Measurements from ENCODE around the gene CUTA.
A peak's percentile ranks its signal among the peaks of the same experiment; 100 is the strongest.

Gene CUTA

DNA sequence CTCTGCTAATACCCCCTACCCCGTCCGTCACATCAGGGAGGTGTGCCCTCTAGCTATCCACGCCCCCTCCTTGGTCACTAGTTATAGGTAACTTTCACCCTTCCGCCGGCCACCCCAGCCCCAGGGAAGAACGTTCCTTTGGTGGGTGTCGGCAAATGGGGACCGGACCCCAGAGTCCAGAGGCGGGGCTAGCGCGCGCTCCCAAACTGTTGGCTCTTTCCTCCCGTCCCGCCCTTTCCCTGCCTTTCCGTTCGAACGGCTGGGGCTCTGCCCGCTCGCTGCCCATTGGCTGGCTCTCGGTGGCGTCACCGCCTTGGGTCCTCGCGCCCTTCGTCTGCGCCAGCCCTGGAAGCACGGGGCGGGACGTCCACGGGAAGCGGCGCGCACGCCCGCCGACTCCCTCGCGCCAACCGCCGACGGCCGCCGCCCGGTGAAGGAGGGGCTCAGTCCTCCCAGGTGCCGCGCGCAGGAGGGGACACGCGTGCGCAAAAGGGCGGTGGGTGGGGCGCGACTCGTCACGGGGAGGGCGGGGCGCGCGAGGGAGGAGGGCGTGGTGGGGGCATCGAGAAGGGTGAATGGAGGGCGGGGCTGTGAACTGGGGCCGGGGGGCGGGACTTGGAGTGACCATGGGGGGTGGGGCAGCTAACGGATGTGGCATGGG, 7.7 kb downstream of the CUTA start (continued):
- TF ChIP-seq, protein P1, sequence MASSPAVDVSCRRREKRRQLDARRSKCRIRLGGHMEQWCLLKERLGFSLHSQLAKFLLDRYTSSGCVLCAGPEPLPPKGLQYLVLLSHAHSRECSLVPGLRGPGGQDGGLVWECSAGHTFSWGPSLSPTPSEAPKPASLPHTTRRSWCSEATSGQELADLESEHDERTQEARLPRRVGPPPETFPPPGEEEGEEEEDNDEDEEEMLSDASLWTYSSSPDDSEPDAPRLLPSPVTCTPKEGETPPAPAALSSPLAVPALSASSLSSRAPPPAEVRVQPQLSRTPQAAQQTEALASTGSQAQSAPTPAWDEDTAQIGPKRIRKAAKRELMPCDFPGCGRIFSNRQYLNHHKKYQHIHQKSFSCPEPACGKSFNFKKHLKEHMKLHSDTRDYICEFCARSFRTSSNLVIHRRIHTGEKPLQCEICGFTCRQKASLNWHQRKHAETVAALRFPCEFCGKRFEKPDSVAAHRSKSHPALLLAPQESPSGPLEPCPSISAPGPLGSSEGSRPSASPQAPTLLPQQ (tag by site-specific recombination; IDR thresholded peaks at IDR 0.05): peak; percentile 59; the same call in 1 of the 2 replicates
- TF ChIP-seq ZNF274 (IDR thresholded peaks at IDR 0.05; ENCODE audit: low read length) (no peak), ZNF274 (tag by site-specific recombination; IDR thresholded peaks at IDR 0.05; ENCODE audit: borderline replicate concordance) (no peak), SP2 (tag by site-specific recombination; IDR thresholded peaks at IDR 0.05) (peak; percentile 94), ZNF366 (tag by site-specific recombination; conservative IDR thresholded peaks at IDR 0.05) (peak; percentile 90), SCRT2 (tag by site-specific recombination; IDR thresholded peaks at IDR 0.05) (peak; percentile 82), ZNF600 (tag by site-specific recombination; IDR thresholded peaks at IDR 0.05) (peak; percentile 6), ZNF202 (tag by site-specific recombination; IDR thresholded peaks at IDR 0.05; ENCODE audit: borderline replicate concordance) (no peak), ZNF629 (tag by site-specific recombination; IDR thresholded peaks at IDR 0.05) (peak; percentile 76), ZFP69B (tag by site-specific recombination; IDR thresholded peaks at IDR 0.05) (0 out of 2 replicates have a peak, but pooled peaks have one; percentile 12), BCL11B (tag by site-specific recombination; IDR thresholded peaks at IDR 0.05; ENCODE audit: low read depth) (peak; percentile 43; the same call in 1 of the 2 replicates), MZF1 (tag by site-specific recombination; IDR thresholded peaks at IDR 0.05; ENCODE audit: borderline replicate concordance) (no peak), ZNF677 (tag by site-specific recombination; IDR thresholded peaks at IDR 0.05) (no peak), ZNF624 (tag by site-specific recombination; IDR thresholded peaks at IDR 0.05) (no peak), GLIS2 (tag by site-specific recombination; IDR thresholded peaks at IDR 0.05) (peak; percentile 82), ZNF843 (tag by site-specific recombination; IDR thresholded peaks at IDR 0.05) (peak; percentile 59; the same call in 1 of the 2 replicates), KLF10 (tag by site-specific recombination; IDR thresholded peaks at IDR 0.05) (peak; percentile 81), TRIM28 (IDR thresholded peaks at IDR 0.05; ENCODE audit: borderline replicate concordance, low read length) (no peak), ZNF394 (tag by site-specific recombination; IDR thresholded peaks at IDR 0.05; ENCODE audit: borderline replicate concordance) (no peak; the same call in 1 of the 2 replicates), RBAK (tag by site-specific recombination; IDR thresholded peaks at IDR 0.05) (no peak), ZNF623 (tag by site-specific recombination; IDR thresholded peaks at IDR 0.05) (0 out of 2 replicates have a peak, but pooled peaks have one; percentile 4), ZNF654 (tag by site-specific recombination; IDR thresholded peaks at IDR 0.05; ENCODE audit: low read depth) (no peak), ZNF544 (tag by site-specific recombination; IDR thresholded peaks at IDR 0.05) (no peak)
- TF ChIP-seq, protein P2, sequence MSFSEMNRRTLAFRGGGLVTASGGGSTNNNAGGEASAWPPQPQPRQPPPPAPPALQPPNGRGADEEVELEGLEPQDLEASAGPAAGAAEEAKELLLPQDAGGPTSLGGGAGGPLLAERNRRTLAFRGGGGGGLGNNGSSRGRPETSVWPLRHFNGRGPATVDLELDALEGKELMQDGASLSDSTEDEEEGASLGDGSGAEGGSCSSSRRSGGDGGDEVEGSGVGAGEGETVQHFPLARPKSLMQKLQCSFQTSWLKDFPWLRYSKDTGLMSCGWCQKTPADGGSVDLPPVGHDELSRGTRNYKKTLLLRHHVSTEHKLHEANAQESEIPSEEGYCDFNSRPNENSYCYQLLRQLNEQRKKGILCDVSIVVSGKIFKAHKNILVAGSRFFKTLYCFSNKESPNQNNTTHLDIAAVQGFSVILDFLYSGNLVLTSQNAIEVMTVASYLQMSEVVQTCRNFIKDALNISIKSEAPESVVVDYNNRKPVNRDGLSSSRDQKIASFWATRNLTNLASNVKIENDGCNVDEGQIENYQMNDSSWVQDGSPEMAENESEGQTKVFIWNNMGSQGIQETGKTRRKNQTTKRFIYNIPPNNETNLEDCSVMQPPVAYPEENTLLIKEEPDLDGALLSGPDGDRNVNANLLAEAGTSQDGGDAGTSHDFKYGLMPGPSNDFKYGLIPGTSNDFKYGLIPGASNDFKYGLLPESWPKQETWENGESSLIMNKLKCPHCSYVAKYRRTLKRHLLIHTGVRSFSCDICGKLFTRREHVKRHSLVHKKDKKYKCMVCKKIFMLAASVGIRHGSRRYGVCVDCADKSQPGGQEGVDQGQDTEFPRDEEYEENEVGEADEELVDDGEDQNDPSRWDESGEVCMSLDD (tag by site-specific recombination; IDR thresholded peaks at IDR 0.05): peak; percentile 93
- TF ChIP-seq, protein P3, sequence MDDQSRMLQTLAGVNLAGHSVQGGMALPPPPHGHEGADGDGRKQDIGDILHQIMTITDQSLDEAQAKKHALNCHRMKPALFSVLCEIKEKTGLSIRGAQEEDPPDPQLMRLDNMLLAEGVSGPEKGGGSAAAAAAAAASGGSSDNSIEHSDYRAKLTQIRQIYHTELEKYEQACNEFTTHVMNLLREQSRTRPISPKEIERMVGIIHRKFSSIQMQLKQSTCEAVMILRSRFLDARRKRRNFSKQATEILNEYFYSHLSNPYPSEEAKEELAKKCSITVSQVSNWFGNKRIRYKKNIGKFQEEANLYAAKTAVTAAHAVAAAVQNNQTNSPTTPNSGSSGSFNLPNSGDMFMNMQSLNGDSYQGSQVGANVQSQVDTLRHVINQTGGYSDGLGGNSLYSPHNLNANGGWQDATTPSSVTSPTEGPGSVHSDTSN (CRISPR knock-in tag; IDR thresholded peaks at IDR 0.05): peak; percentile 97
- TF ChIP-seq, protein P4, sequence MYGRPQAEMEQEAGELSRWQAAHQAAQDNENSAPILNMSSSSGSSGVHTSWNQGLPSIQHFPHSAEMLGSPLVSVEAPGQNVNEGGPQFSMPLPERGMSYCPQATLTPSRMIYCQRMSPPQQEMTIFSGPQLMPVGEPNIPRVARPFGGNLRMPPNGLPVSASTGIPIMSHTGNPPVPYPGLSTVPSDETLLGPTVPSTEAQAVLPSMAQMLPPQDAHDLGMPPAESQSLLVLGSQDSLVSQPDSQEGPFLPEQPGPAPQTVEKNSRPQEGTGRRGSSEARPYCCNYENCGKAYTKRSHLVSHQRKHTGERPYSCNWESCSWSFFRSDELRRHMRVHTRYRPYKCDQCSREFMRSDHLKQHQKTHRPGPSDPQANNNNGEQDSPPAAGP (tag by site-specific recombination; IDR thresholded peaks at IDR 0.05): peak; percentile 76
- TF ChIP-seq, protein P5, sequence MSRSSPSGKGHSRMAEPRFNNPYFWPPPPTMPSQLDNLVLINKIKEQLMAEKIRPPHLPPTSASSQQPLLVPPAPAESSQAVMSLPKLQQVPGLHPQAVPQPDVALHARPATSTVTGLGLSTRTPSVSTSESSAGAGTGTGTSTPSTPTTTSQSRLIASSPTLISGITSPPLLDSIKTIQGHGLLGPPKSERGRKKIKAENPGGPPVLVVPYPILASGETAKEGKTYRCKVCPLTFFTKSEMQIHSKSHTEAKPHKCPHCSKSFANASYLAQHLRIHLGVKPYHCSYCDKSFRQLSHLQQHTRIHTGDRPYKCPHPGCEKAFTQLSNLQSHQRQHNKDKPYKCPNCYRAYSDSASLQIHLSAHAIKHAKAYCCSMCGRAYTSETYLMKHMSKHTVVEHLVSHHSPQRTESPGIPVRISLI (tag by site-specific recombination; IDR thresholded peaks at IDR 0.05): no peak
- TF ChIP-seq, protein P6, sequence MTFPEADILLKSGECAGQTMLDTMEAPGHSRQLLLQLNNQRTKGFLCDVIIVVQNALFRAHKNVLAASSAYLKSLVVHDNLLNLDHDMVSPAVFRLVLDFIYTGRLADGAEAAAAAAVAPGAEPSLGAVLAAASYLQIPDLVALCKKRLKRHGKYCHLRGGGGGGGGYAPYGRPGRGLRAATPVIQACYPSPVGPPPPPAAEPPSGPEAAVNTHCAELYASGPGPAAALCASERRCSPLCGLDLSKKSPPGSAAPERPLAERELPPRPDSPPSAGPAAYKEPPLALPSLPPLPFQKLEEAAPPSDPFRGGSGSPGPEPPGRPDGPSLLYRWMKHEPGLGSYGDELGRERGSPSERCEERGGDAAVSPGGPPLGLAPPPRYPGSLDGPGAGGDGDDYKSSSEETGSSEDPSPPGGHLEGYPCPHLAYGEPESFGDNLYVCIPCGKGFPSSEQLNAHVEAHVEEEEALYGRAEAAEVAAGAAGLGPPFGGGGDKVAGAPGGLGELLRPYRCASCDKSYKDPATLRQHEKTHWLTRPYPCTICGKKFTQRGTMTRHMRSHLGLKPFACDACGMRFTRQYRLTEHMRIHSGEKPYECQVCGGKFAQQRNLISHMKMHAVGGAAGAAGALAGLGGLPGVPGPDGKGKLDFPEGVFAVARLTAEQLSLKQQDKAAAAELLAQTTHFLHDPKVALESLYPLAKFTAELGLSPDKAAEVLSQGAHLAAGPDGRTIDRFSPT (tag by site-specific recombination; IDR thresholded peaks at IDR 0.05): peak; percentile 93
- TF ChIP-seq, protein P7, sequence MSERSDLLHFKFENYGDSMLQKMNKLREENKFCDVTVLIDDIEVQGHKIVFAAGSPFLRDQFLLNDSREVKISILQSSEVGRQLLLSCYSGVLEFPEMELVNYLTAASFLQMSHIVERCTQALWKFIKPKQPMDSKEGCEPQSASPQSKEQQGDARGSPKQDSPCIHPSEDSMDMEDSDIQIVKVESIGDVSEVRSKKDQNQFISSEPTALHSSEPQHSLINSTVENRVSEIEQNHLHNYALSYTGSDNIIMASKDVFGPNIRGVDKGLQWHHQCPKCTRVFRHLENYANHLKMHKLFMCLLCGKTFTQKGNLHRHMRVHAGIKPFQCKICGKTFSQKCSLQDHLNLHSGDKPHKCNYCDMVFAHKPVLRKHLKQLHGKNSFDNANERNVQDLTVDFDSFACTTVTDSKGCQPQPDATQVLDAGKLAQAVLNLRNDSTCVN (tag by site-specific recombination; optimal IDR thresholded peaks at IDR 0.05): peak; percentile 98

All from HEK293 (cell line).